NCI-H2227 (cell line): ENCODE data around the gene ZNF746.
"Not testable (repeated sequence)": the region's sequence is repeated elsewhere in the genome, so short reads cannot be mapped to it uniquely, and the experiment has no call there.

Experiments used
- DNase-seq: peaks from one replicate; lab custom pipeline; 2025; ENCODE audit not compliant: unreplicated experiment; lab: John Stamatoyannopoulos, UW

Gene ZNF746

DNA sequence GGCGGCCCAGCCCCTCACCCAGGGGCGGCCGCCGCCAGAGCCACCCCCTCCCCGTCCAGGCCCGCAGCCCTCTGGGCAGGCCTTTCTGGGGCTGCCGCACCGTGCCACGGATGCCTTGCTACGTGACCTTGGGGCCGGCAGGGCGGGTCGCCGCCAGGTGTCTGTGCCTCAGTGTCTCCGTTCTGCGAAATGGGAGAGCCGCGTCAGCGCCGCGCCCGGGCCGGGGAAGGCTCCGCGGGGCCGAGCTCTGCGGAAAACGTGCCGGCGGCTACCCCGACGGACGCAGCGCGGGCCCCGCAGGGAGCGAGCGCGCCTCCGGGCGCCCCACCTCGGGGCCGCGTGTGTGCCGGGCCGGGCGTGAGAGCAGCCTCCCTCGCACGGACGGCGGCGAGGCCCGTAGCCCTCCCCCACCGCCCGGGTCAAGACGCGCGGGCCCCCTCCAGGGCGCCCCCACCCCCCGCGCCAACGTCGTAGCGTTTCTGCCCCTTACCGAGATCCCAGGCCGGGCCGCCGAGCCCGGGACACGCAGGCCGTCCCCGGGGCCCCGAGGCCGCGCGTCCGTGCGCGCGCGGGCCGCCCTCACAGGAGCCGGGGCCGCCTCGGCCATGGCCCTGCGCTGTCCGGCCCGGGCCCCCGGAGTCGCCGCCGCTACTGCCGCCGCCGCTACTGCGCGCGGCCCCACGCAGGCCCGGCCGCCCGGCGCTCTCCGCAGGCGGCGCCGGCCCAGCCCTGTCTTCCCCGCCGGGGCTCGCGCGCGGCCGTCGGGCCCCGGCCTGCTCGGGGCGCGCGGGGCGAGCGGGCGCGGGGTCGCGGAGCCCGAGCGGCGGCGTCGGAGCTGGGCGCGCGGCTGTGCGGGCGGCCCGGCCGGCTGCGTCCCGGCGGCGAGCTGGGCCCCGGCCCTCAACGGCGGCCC, 37.8 kb downstream of the ZNF746 start:
- DNase-seq = peak; percentile 53

DNA sequence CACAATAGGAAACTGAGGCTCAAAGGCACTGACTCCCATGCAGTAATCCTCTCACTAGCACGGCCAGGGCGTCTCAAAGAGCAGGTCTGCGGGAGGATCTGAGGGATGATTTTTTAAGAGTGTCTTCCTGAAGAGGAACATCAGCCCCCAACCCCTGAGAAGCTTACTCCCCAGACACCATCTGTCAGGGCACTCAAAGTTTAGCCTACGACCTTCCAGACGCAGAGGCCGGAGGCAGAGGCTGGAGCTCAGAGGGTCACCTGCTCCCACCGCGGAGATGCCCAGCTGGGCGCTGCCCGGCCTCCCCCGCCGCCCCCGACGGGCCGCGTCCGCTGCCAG, 38.4 kb downstream of the ZNF746 start:
- DNase-seq = no peak

DNA sequence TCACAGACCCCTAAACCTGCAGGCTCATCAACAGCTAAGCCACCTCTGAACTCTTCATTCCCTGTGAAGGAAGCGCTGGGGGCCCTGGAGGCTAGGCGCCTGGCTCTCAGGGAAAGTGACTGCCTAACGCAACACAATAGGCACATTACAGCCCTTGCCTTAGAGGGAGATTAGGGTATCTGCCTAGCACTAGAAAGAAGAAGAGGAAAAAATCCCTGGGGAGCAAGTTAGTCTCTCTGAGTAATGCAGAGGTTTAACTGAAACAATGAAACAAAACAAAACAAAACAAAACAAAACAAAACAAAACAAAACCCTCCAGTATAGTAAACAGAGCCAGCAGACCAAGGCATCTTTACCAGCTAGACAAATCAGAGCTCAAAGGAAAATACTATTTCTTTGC, 39.4 kb downstream of the ZNF746 start:
- DNase-seq = no peak

DNA sequence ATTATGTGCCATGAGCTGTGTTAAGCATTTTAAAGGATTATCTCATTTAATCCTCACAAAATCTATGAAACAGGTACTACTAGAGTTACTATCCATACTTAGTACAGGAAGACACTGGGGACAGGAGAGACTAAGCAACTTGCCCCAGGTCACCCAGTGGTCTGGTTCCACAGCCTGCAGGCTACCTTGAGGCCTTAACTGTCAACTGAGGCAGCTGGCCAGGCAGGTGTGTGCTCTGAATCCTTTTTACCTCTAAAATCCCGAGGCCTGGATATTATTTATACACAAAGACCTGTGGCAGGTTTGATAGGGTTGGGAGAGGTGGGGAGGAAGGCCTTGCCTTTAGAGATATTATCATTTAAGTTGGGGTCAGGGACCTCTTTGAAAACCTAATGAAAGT, 39.8 kb downstream of the ZNF746 start:
- no peak for DNase-seq

DNA sequence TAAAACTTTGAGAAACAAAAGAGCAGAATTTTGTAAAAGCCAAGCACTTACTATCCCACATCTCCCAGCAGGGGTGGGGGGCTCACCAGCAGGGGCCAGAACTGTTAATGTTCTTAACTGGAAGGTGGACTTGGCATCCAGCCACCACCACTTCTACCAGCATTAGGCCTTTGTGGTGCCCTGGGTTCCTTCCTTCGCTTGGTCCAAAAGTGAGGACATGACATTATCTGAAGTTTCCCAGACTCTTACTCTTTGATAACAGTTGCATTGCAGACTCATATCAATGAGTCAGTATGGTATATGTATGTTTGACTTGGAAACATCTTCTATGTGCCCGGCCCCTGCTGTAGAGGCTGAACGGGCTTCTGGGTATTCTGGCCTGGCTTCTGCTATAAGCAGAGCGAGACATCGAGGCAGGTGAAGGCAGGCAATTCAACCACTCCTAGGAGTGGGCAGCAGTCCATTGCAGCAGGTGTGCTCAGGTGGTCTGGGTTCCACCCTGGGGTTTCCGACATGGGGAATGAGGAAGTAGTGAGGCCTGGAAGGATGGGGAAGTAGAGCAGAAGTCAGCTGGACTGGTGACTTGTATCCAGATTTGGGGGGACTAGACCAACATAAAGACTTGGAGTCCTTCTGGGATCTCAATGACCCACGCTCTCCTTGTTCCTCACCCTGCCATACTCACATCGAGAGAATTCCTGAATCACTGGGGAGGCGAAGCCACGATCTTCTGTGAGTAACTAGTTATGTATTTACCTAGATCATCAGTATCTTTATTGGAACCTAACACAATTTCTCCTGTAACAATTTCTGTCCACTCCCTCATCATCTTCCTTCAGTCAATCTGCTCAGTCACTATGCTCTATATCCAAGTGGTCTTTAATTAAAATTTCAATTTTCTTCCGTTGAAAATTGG, 40.8 kb downstream of the ZNF746 start:
- DNase-seq = no peak

DNA sequence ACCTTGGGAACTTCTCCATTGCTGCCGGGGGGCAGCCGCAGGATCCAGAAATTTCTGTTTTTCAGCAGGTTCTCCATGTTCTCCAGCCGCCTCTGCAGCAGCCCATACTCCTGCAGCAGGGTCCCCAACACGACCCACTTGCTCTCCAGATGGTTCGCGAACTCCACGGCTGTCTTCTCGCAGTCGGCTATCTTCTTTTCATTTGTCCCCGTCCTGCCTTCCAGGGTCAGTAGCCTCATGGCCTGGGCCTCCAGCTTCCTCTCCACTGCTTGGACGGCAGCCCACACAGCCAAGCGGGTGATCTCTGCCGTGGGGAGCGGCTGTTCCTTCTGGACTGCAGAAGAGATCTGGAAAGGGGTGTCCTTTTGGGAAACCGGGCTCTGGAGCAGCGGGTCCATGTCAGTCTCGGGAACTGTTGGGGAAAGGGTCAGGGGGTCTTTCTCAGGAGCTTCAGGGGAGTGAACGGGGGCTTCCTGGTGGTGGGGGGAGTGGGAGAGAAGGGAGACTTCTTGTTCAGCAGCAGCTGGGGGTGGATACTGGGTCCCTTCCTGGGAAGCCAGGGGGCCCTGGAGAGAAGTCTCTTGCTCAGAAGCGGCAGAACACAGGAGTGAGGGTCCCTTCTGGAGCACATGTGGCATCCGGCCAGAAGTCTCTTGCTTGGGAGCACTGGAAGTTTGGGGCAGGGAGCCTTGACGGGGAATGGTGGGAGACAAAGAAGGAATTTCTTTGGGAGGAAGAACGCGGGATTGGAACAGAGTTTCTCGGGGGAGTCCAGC, 42.2 kb downstream of the ZNF746 start:
- no peak for DNase-seq

DNA sequence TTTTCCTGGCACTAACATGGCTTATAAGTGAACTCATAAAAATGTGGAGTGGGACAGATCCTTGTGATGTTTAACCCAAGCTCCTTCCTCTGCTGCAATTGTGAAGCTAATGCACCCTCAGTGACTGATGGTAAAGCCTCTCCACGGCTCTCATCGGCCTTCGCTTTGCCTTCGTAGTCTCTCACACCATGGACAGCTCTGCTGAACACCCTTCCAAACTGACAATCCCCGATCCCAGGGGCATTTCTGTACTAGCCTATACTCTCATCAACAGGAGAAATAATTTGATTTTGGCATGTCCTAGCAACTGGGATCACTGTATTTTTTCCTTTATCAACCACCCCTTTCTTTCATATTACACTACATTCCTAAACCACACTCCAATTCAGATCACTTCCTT, 42.9 kb downstream of the ZNF746 start:
- no peak for DNase-seq

DNA sequence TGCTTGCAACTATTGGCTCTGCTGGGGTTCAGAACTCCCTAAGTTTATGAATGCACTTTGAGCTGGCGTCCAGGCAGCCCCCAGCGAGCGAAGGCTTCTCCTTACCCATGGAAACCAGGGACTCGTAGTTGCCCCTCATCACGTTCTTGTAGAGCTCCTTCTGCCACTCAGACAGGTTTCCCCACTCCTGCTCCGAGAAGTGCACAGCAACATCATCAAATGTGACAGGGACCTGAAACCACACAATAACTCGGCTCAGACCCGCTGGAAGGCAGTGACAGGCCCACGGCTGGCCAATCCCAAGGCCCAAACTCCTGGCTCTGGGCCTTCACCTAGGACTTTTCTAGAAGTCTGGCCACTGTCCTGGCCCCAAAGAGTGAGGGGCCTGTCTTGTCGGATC, 43.6 kb downstream of the ZNF746 start:
- DNase-seq = no peak

DNA sequence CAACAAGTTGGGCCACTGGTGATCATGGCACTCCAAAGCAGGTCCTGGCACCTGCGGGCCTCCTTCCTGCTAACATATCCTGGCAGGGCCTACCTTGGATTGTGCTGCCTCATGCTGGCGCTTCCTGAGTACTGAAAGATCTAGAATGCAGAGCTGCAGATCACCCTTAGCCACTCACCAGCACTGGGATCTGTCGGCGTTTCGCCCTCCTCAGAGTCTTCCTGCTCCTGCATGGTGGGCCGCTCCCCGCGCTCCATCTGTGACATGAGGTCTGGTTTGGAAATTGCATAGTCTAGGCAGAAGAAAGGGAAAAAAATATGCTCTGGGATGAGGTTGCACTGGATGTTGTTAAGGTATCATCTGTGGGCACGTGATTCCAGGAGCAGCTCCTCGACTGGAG, 46.8 kb downstream of the ZNF746 start:
- DNase-seq = no peak

DNA sequence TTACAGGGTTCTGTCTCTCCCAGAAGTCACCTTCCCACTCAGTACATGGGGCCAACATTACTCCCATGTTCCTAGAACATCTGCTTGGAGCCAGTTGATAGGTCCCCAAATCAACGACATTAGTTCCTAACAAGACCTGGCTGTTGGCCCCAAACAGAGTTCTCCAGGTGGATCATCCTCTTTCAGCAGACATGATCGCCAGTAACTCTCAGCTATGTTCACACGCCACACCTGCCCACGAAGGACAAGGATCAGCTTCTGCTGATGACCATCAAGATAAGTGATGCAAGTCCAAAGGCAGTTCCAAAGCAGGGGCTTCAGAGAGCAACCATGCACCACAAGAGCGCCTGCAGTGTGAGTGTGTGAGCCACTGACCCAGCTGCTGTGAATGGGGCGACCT, 47.7 kb downstream of the ZNF746 start:
- no peak for DNase-seq

DNA sequence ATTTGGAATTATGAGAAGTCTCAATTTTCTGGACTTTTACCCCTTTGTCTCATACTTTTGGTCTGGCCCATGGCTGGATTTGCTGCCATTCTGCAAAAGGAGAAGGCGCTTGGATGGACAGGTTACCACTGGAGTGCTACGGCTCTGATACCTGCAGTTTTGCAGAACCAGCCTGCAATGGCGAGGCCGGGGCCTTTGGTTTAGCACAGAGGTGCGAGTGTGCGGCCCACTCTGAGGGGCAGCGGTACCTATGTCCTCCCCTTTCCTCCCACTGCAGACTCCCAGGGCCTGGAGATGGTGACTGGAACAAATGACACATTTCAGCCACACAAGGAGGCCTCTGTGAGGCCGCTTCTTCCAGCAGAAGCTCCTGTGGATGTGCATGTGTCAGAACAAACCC, 48.6 kb downstream of the ZNF746 start:
- DNase-seq = no peak

DNA sequence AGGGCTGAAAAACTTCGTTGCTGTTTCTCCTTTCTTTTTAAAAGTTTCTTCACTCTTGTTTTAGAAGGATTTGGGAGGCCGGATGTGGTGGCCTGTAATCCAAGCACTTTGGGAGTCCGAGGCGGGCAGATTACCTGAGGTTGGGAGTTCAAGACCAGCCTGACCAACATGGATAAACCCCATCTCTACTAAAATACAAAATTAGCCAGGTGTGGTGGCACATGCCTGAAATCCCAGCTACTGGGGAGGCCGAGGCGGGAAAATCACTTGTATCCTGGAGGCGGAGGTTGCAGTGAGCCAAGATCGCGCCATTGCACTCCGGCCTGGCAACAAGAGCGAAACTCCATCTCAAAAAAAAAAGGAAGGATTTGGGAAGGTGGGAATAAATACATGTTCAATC, 51.6 kb downstream of the ZNF746 start:
- not testable (repeated sequence) for DNase-seq

DNA sequence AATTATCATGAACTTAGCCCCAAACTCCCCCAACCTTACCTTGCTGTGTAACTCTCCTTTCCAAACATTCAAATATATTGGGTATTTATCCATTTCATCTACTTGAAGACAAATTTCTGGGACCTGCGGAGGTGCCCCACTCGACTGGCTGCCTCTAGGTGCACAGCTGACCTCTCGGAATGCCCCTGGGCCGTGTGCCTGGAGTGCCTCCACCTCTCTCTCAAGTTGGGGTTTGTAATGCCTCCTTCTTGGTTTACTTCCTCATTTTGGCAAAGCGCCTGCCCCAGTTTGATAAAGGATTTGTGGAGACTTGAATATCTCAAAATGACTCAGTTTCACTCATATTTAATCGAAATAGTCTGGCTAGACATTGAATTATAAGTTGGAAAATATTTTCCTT, 53.3 kb downstream of the ZNF746 start:
- DNase-seq = no peak

DNA sequence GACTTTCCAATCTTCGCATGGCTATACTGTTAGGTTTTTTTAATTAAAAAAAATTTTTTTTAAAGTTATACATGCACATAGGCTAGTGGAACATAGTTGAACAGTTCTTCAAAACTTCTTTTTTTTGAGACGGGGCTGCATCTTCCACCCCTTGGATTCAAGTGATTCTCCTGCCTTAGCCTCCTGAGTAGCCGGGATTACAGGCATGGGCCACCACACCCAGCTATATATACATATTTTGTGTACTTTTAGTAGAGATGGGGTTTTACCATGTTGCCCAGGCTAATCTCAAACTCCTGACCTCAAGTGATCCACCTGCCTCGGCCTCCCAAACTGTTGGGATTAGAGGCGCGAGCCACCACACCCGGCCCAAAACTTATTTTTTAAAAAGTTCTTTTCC, 54.1 kb downstream of the ZNF746 start:
- DNase-seq = no peak

DNA sequence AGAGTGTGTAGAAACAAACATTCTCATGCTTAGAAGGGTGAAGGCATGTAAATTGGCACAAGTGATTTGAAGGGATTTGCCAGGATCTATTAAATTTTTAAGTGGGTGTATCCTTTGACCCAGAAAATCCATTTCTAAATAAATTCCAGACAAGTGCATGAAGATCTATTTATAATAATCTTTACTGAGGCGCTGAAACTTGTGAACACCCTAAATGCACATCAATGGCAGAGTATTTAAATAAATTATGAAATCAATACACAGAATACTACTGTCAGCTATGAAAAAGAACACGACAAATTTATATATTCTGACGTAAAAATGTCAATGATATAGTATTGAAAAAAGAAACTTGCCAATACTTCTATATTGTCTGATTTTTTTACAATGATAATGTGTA, 54.7 kb downstream of the ZNF746 start:
- DNase-seq = no peak

DNA sequence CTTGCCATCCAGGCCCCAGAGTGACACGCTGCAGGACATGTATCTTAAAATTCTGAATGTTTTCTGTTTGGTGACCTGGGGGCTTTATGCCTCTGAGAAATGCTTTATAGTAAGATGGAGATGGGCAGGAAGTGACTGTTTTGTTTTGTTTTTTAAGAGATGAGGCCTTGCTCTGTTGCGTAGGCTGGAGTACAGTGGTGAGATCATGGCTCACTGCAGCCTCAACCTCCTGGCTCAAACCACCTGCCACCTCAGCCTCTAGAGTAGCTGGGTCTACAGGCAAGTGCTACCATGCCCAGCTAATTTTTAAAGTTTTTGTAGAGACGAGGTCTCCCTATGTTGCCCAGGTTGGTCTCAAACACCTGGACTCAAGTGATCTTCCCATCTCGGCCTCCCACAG, 57.4 kb downstream of the ZNF746 start:
- DNase-seq = no peak

DNA sequence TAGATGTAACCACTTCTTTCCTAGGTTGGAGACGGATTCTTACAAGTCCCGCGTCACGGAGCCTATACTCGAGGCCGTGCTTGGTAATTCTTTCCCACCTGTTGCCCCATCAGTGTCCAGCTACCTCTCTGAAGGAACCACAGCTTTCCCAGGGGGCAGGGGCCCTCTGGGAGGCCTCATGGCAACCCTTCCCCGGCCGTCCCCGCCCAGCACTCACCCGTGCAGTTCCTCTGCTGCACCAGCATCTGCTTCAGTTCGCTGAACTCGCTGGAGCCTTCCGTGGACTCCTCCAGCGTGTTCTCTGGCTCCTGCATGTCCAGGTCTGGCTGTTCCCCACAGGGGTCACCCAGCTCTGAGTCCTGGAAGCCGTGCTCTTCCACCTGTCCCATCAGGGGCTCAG, 61.3 kb downstream of the ZNF746 start:
- DNase-seq = no peak

DNA sequence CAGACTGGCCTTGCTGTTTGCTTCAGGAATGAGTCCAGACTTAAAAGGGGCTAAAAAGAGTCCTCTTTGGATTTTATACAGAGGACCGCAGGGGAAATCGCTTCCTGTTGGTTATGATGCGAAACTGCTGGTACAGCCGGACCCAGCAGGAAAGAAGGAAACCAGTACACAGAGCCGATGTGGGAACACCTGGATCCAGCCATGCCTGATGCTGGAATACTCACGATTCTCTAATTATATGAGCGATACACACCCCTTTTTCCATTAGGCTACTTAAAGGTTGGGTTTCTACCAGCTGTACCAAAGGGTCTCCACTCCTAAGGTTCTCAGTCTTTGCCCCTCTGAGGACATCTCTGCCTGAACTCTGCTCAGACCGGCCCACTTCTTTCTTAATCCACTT, 64.5 kb downstream of the ZNF746 start:
- DNase-seq = no peak

DNA sequence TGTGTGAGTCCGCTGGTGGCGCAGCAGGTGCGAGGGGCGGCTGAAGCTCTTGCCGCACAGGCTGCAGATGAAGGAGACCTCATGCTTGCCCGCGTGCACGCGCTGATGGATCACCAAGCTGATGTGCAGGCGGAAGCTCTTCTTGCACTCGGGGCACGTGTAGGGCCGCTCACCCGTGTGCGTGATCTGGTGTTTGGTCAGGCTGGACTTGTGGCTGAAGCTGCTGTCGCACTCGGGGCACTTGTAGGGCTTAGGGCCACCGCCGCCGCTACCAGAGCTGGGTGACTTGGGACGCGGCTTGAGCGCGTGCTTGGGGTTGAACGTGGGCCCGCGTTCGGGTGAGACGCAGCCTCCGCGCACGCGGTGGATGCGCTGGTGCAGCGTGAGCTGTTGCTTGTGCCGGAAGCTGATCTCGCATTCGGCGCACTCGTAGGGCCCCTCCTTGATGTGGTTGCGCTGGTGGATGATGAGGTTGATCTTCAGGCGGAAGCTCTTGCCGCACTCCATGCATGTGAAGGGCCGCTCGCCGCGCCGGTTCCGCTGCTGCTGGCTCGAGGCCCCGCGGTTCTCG, 65.4 kb downstream of the ZNF746 start:
- DNase-seq = no peak

DNA sequence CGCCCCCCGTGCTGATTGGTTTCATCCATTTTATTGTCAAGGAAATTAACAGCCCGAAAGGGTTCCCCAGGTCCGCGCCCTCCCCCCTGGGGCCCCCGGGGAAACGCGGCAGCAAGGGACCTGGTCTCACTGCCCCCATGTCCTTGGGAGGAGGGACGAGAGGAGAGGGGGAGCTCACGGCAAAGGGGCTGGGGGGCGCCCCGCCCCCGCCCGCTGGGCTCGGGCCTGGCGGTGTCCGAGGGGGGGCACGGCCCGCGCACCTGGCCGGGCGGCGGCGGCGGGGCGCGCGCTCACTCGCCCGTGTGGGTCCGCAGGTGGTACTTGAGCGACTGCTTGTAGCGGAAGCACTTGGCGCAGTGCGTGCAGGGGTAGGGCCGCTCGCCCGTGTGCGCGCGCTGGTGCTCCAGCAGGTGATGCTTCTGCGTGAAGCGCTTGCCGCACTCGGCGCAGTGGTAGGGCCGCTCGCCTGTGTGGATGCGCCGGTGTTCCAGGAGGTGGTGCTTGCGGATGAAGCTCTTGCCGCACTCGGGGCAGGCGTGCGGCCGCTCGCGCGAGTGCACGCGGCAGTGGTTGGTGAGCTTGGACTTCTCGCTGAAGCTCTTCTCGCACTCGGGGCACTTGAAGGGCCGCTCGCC, 66.0 kb downstream of the ZNF746 start:
- no peak for DNase-seq

DNA sequence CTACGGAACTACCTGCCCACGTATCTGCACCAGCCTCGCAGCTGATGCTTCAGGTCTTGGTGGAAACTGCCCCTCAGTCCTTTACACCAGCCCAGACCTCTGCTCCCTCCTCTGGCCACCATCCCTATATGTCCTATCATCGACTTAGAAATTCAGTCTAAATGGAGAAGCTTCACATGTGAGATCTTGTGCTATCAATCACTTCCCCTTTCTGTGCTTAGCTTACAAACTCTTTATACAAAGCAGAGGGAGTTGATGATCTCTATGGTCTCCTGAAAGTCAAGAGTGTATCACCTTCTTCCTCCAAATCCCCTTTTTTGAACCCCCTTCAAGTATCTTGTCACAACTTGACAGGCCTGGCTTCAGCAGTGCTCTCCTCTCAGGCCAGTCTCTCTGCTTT, 67.4 kb downstream of the ZNF746 start:
- no peak for DNase-seq
